K562 (cell line): ENCODE data around the gene GPR50. TPM values are rescaled to one million over a fixed set of nuclear protein-coding genes. Genes with fewer than 3 reads are reported as not detected.

Source experiments
- ATAC-seq: fragments of 200-7000 bp; cut with Tn5 transposase; 3 replicates; pipeline ENCODE4 v1.9.1; 2020; ENCODE audit warnings: moderate library complexity
- BruUV-seq: library from RNA; stranded (reverse); fragments of 400-500 nt; replicated peaks from 2 replicates; lab custom pipeline; 2021; lab: Mats Ljungman, UMichigan
- CTCF ChIA-PET: fragments of 300-600 bp; formaldehyde crosslinking; extraction: SDS; loops from one replicate; lab custom pipeline; 2021; ENCODE audit warnings: low intra/inter-chr PET ratio; lab: Yijun Ruan, JAX
- POLR2A ChIA-PET: fragments of 300-600, 350-650 bp; sonication (Branson Sonifier 250); formaldehyde crosslinking; extraction: SDS; loops from one replicate; lab custom pipeline; 2021; ENCODE audit warnings: antibody characterized with exemption, inconsistent platforms; lab: Yijun Ruan, JAX
- DNase-seq, 4 experiments: peaks; one replicate each; pipeline versions ENCODE4 v3.0.0 to v3.0.0-alpha.2; 2011 to 2018; ENCODE audit warnings: low spot score in 3 of 4, mixed read lengths in 3 of 4; ENCODE audit errors: extremely low read depth in 1 of 4
- FAIRE-seq: peaks from 2 replicates; lab custom pipeline; 2011; peaks lifted over from hg19 to GRCh38; lab: Jason Lieb, UNC
- H2AFZ ChIP-seq: 2 replicates; pipeline ENCODE4 v1.6.0; 2011; ENCODE audit warnings: low read depth, low read length, control low read depth, inconsistent platforms
- H3K27ac ChIP-seq: fragments of 200-600 bp; 3 replicates; pipeline ENCODE4 v1.8.0; 2011; ENCODE audit warnings: low read depth, mild to moderate bottlenecking, control low read depth, inconsistent platforms, low read length, moderate library complexity, mixed read lengths; ENCODE audit errors: extremely low read depth
- H3K27me3 ChIP-seq, 2 experiments: fragments of 300-600 bp in 1 of 2; 2 replicates in 1 of 2; 3 replicates in 1 of 2; pipeline versions ENCODE4 v1.6.0 to v1.8.0; 2011; ENCODE audit warnings: inconsistent platforms in 2 of 2, low read length in 2 of 2, mild to moderate bottlenecking in 1 of 2, mixed read lengths in 1 of 2, moderate library complexity in 1 of 2; ENCODE audit not compliant: control insufficient read depth in 2 of 2, insufficient read depth in 2 of 2
- H3K36me3 ChIP-seq: fragments of 300-600 bp; 3 replicates; pipeline ENCODE4 v1.8.0; 2011; ENCODE audit warnings: mild to moderate bottlenecking, low read length, inconsistent platforms; ENCODE audit not compliant: control insufficient read depth, insufficient read depth
- H3K4me1 ChIP-seq, 2 experiments: fragments of 200-600 bp in 1 of 2; replicated peaks in 1 of 2; 2 replicates in 1 of 2; 3 replicates in 1 of 2; pipeline versions ENCODE4 v1.5.1 to v1.8.0; 2011; ENCODE audit warnings: inconsistent platforms in 2 of 2, low read length in 2 of 2, mild to moderate bottlenecking in 1 of 2, mixed read lengths in 1 of 2, moderate library complexity in 1 of 2; ENCODE audit not compliant: control insufficient read depth in 2 of 2, insufficient read depth in 2 of 2
- H3K4me2 ChIP-seq: 2 replicates; pipeline ENCODE4 v1.6.1; 2011; ENCODE audit warnings: low read length, control low read depth, inconsistent platforms, mixed read lengths; ENCODE audit not compliant: insufficient read depth
- H3K4me3 ChIP-seq: fragments of 200-600 bp; sonication (generic), shearing (Covaris generic); 2 replicates; pipeline ENCODE4 v1.5.1; 2016; ENCODE audit warnings: control low read depth, inconsistent platforms
- H3K79me2 ChIP-seq: fragments of 200-600 bp; 3 replicates; pipeline ENCODE4 v1.8.0; 2011; ENCODE audit warnings: low read length, inconsistent platforms; ENCODE audit not compliant: control insufficient read depth, insufficient read depth
- H3K9ac ChIP-seq, 2 experiments: 2 replicates each; pipeline versions ENCODE4 v1.6.0 to v1.6.1; 2011; ENCODE audit warnings: low read depth in 2 of 2, low read length in 2 of 2, control low read depth in 1 of 2, inconsistent platforms in 1 of 2, mild to moderate bottlenecking in 1 of 2, mixed read lengths in 1 of 2; ENCODE audit not compliant: insufficient read depth in 1 of 2
- H3K9me1 ChIP-seq: one replicate; pipeline ENCODE4 v1.6.0; 2011; ENCODE audit warnings: inconsistent platforms, mild to moderate bottlenecking, low read length, moderate library complexity; ENCODE audit not compliant: control insufficient read depth, insufficient read depth
- H3K9me3 ChIP-seq: replicated peaks from 2 replicates; pipeline ENCODE4 v1.5.1; 2011; ENCODE audit warnings: low read depth, low read length, inconsistent platforms; ENCODE audit not compliant: control insufficient read depth, insufficient read depth
- H4K20me1 ChIP-seq: replicated peaks from 2 replicates; pipeline ENCODE4 v1.6.1; 2011; ENCODE audit warnings: low read length, inconsistent platforms, mixed read lengths; ENCODE audit not compliant: control insufficient read depth, insufficient read depth
- ARNT ChIP-seq, 2 experiments: fragments of 450-650 bp; IDR thresholded peaks; 2 replicates each; pipeline ENCODE4 v1.6.1; 2016; ENCODE audit warnings: mild to moderate bottlenecking in 1 of 2
- ATF3 ChIP-seq, 2 experiments: fragments of 450-650 bp in 1 of 2; sonication (generic) in 1 of 2; formaldehyde crosslinking in 1 of 2; IDR thresholded peaks in 1 of 2; conservative IDR thresholded peaks in 1 of 2; 2 replicates each; pipeline versions ENCODE4 v1.6.1 to v1.8.1; 2016 to 2023; ENCODE audit warnings: mild to moderate bottlenecking in 2 of 2, moderate library complexity in 2 of 2, inconsistent platforms in 1 of 2, missing genetic modification reagents in 1 of 2
- ESRRA ChIP-seq: fragments of 450-650 bp; IDR thresholded peaks from 2 replicates; pipeline ENCODE4 v1.6.1; 2014; ENCODE audit warnings: low read depth, mild to moderate bottlenecking, moderate library complexity, borderline replicate concordance
- FOSL1 ChIP-seq: fragments of 200-800 bp; sonication (Bioruptor generic); conservative IDR thresholded peaks from 2 replicates; pipeline ENCODE4 v1.6.1; 2016; ENCODE audit warnings: missing genetic modification characterization, missing compliant biosample characterization
- IRF1 ChIP-seq: sonication (generic); formaldehyde crosslinking; IDR thresholded peaks from 2 replicates; pipeline ENCODE4 v1.8.0; 2022; ENCODE audit warnings: missing genetic modification reagents, mild to moderate bottlenecking, borderline replicate concordance
- LEF1 ChIP-seq: fragments of 450-650 bp; IDR thresholded peaks from 2 replicates; pipeline ENCODE4 v1.6.1; 2016; ENCODE audit warnings: mild to moderate bottlenecking
- MEF2D ChIP-seq: conservative IDR thresholded peaks from 2 replicates; pipeline ENCODE4 v1.6.1; 2016; ENCODE audit warnings: low read depth, missing genetic modification characterization, missing compliant biosample characterization
- PML ChIP-seq: IDR thresholded peaks from 2 replicates; pipeline ENCODE4 v1.6.1; 2012; ENCODE audit warnings: low read length, inconsistent platforms
- RUNX1 ChIP-seq: sonication (generic); IDR thresholded peaks from 2 replicates; pipeline ENCODE4 v1.6.1; 2016; ENCODE audit warnings: antibody characterized with exemption, low read depth
- SETDB1 ChIP-seq: IDR thresholded peaks from one replicate; pipeline ENCODE4 v1.6.1; 2012; ENCODE audit warnings: low read length, control low read depth, inconsistent platforms
- TAF1 ChIP-seq: IDR thresholded peaks from 2 replicates; pipeline ENCODE4 v1.6.1; 2011; ENCODE audit warnings: mild to moderate bottlenecking, low read length, moderate library complexity; ENCODE audit not compliant: insufficient read depth, control insufficient read depth, severe bottlenecking; ENCODE audit errors: extremely low read depth
- TEAD2 ChIP-seq: fragments of 450-650 bp; IDR thresholded peaks from 2 replicates; pipeline ENCODE4 v1.6.1; 2016; ENCODE audit warnings: missing genetic modification characterization, control low read depth, missing compliant biosample characterization
- U2AF2 ChIP-seq: fragments of 200-400 bp; formaldehyde crosslinking; optimal IDR thresholded peaks from 2 replicates; pipeline ENCODE3; 2017; ENCODE audit warnings: low read depth, mild to moderate bottlenecking, low read length
- ZNF324 ChIP-seq: fragments of 250-450 bp; sonication (Bioruptor Pico); IDR thresholded peaks from 2 replicates; pipeline ENCODE4 v1.4.0; 2020; ENCODE audit warnings: mild to moderate bottlenecking
- ZNF561 ChIP-seq: fragments of 450-650 bp; formaldehyde crosslinking; conservative IDR thresholded peaks from 2 replicates; pipeline ENCODE4 v1.4.0; 2020; ENCODE audit warnings: mild to moderate bottlenecking, moderate library complexity
- WGBS: fragments of 100-300 bp; shearing (Covaris generic); methylation state at CpG from one replicate; pipeline ENCODE4 v1.1.6; 2016; ENCODE audit warnings: low coverage, mixed read lengths; ENCODE audit not compliant: insufficient coverage; ENCODE audit errors: missing lambda C conversion rate; 5-methylcytosine and 5-hydroxymethylcytosine counted together
- in situ Hi-C: fragments of 300-500 bp; cut with MboI; formaldehyde crosslinking; loops from 4 replicates; pipeline ENCODE4 v1.15.0; 2018; ENCODE audit warnings: inconsistent platforms, mixed read lengths
- intact Hi-C: fragments of 100-400 bp; cut with micrococcal nuclease; formaldehyde crosslinking; loops from 2 replicates; pipeline ENCODE4 v1.14.2; 2022
- polyA plus RNA-seq, 8 experiments: library from polyadenylated mRNA; depleted of rRNA in 4 of 8; stranded (reverse) in 5 of 8; unstranded in 3 of 8; fragments of >200 nt; fragmentation: Nextera tagmentation in 2 of 8; fragmentation: Illumina TruSeq in 1 of 8; extraction: Ambion mirVana in 2 of 8; extraction: Trizol in 1 of 8; gene quantifications; 2 replicates each; pipeline versions ENCODE4 v1.2.1 to v1.2.3, GENCODE V29; 2011 to 2014; ENCODE audit warnings: inconsistent platforms in 1 of 8, missing spikeins in 1 of 8
- total RNA-seq, 7 experiments: library from RNA; depleted of rRNA in 6 of 7; stranded (reverse); fragments of >200 nt in 6 of 7; fragmentation: Illumina TruSeq in 2 of 7; extraction: Trizol in 2 of 7; gene quantifications; 2 replicates each; pipeline versions ENCODE4 v1.2.1 to v1.2.3, GENCODE V29; 2011 to 2021; ENCODE audit warnings: low replicate concordance in 1 of 7
- TF ChIP-seq, protein P1 (sequence below): sonication (generic); formaldehyde crosslinking; IDR thresholded peaks from 2 replicates; pipeline ENCODE4 v1.8.1; 2022; ENCODE audit warnings: missing genetic modification reagents

Gene GPR50
- total and polyA plus RNA-seq, 9 of the 15 experiments (the other 6 are each of a cell fraction or from before 2014, with no cell fraction given), result 0.03 TPM; not detected in 8

- no peak for FAIRE-seq
- BruUV-seq, result no TSS peak
Observed at GRCh38 chrX:151178746-151179145, 2.4 kb downstream of the GPR50 start.

DNA sequence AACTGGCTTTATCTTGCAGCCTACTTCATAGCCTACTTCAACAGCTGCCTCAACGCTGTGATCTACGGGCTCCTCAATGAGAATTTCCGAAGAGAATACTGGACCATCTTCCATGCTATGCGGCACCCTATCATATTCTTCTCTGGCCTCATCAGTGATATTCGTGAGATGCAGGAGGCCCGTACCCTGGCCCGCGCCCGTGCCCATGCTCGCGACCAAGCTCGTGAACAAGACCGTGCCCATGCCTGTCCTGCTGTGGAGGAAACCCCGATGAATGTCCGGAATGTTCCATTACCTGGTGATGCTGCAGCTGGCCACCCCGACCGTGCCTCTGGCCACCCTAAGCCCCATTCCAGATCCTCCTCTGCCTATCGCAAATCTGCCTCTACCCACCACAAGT, 4.0 kb downstream of the GPR50 start:
- FAIRE-seq (no peak), ATAC-seq (no peak), DNase-seq (no peak)
- 21% methylated on average over 7 of the region's 18 CpGs for WGBS
- peaks cover 0 to 10% of the 10 kb centered on the region in 2 experiments; a peak in 1 of 5 replicates for H3K4me1 ChIP-seq
- H2AFZ ChIP-seq, result no peak overlapping the region
- ChIA-PET CTCF (no interaction called here), POLR2A (interaction anchor here (0.6 kb wide), 1 partner anchor 92 kb away, joined by 3 read pairs; no protein-coding TSS in a partner anchor)
- no peaks in the 10 kb centered on the region for H3K9me1 ChIP-seq
- H3K4me2 ChIP-seq, result no peak overlapping the region
- no peaks in the 10 kb centered on the region for H4K20me1 ChIP-seq
- no peaks in the 10 kb centered on the region for H3K9me3 ChIP-seq
- no peak overlapping the region for H3K4me3 ChIP-seq
- in situ Hi-C loops (no loop called here), intact Hi-C loops (no loop called here)
- BruUV-seq, result no TSS peak
- no peak overlapping the region for H3K9ac ChIP-seq
- no peaks in the 10 kb centered on the region for H3K36me3 ChIP-seq
- no peak overlapping the region for H3K27ac ChIP-seq
- H3K79me2 ChIP-seq, result no peaks in the 10 kb centered on the region
- peaks cover 4 to 53% of the 10 kb centered on the region in 2 experiments; a peak in 4 of 5 replicates for H3K27me3 ChIP-seq
- no peak for TF ChIP-seq IRF1 (CRISPR knock-in tag)
- no peak for TF ChIP-seq U2AF2
- TF ChIP-seq FOSL1 (tag), result no peak
- no peak for TF ChIP-seq TAF1
- no peak for TF ChIP-seq SETDB1
- no peak for TF ChIP-seq ZNF324 (CRISPR knock-in tag)
- no peak for TF ChIP-seq RUNX1
- no peak for TF ChIP-seq ZNF561 (CRISPR knock-in tag)
- TF ChIP-seq, protein P1, sequence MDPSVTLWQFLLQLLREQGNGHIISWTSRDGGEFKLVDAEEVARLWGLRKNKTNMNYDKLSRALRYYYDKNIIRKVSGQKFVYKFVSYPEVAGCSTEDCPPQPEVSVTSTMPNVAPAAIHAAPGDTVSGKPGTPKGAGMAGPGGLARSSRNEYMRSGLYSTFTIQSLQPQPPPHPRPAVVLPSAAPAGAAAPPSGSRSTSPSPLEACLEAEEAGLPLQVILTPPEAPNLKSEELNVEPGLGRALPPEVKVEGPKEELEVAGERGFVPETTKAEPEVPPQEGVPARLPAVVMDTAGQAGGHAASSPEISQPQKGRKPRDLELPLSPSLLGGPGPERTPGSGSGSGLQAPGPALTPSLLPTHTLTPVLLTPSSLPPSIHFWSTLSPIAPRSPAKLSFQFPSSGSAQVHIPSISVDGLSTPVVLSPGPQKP (CRISPR knock-in tag), result no peak
- no peak for TF ChIP-seq PML

More at GRCh38 chrX:151178746-151179145, 2.4 kb downstream of the GPR50 start:
- Histone ChIP-seq H2AFZ (no peak overlapping the region), H3K9me1 (no peaks in the 10 kb centered on the region), H3K79me2 (no peaks in the 10 kb centered on the region), H3K27me3 (peaks cover 4 to 66% of the 10 kb centered on the region in 2 experiments; a peak in 4 of 5 replicates), H3K4me3 (no peak overlapping the region), H3K9me3 (no peaks in the 10 kb centered on the region)
- POLR2A ChIA-PET, result no interaction called here
- intact Hi-C loops, result no loop called here
- no peak for ATAC-seq
- no peak for TF ChIP-seq ESRRA
- no peak for TF ChIP-seq LEF1
- TF ChIP-seq ATF3 (IDR thresholded peaks at IDR 0.05), result no peak
- no peak for TF ChIP-seq ATF3 (CRISPR knock-in tag; conservative IDR thresholded peaks at IDR 0.05)
- no peak for TF ChIP-seq MEF2D (tag)
- no peak for TF ChIP-seq ARNT (IDR thresholded peaks at IDR 0.05)
- no peak for TF ChIP-seq TEAD2
- TF ChIP-seq, all 486 proteins: peak for 0
- Histone ChIP-seq H3K9ac (no peak overlapping the region), H3K27ac (no peak overlapping the region), H3K4me1 (peaks cover 0 to 10% of the 10 kb centered on the region in 2 experiments; a peak in 1 of 5 replicates), H3K4me2 (no peak overlapping the region), H3K36me3 (no peaks in the 10 kb centered on the region), H4K20me1 (no peaks in the 10 kb centered on the region)
- 23% methylated on average over 4 of the region's 18 CpGs for WGBS
- in situ Hi-C loops, result no loop called here
- CTCF ChIA-PET, result no interaction called here
- DNase-seq, result no peak
